Activated gamma-delta T cell treated with anti-CD3 and anti-CD28 coated beads, Interleukin-2, amount 50 U/mL, for 16 hours (primary cell): ENCODE data around the gene TLCD4.
"Not testable (repeated sequence)": the region's sequence is repeated elsewhere in the genome, so short reads cannot be mapped to it uniquely, and the experiment has no call there.

Source experiments
- DNase-seq: peaks from one replicate; pipeline ENCODE4 v3.0.0-alpha.2; 2020; ENCODE audit warnings: low read depth

Gene TLCD4

GRCh38 chr1:95117207-95118066, at the start of gene TLCD4:
Gene TLCD4 (plus strand): TSS chr1:95117355. CDS start chr1:95143902, 26,547 bp downstream.
- DNase-seq = no peak

GRCh38 chr1:95067568-95067967, 49.6 kb upstream of the TLCD4 start:
- no peak for DNase-seq

GRCh38 chr1:95068956-95069709, 48.0 kb upstream of the TLCD4 start:
- DNase-seq = no peak

GRCh38 chr1:95069710-95070093, 47.5 kb upstream of the TLCD4 start:
- no peak for DNase-seq

- no peak for DNase-seq
Observed at GRCh38 chr1:95071539-95071938, 45.6 kb upstream of the TLCD4 start.

- no peak for DNase-seq
Observed at GRCh38 chr1:95072117-95072516, 45.0 kb upstream of the TLCD4 start.

- DNase-seq = peak; percentile 88
Observed at GRCh38 chr1:95072532-95073419, 44.4 kb upstream of the TLCD4 start, which contains the start of gene ALG14. Gene ALG14 (minus strand): TSS chr1:95072951. CDS start chr1:95072898, 53 bp downstream.

GRCh38 chr1:95073446-95073845, 43.7 kb upstream of the TLCD4 start:
- no peak for DNase-seq

GRCh38 chr1:95076034-95076433, 41.1 kb upstream of the TLCD4 start:
- DNase-seq = no peak

GRCh38 chr1:95080446-95080845, 36.7 kb upstream of the TLCD4 start:
- no peak for DNase-seq

- DNase-seq = no peak
Observed at GRCh38 chr1:95080879-95081278, 36.3 kb upstream of the TLCD4 start.

GRCh38 chr1:95084317-95085176, 32.6 kb upstream of the TLCD4 start:
- DNase-seq = no peak

- no peak for DNase-seq
Observed at GRCh38 chr1:95085376-95085775, 31.8 kb upstream of the TLCD4 start.

- DNase-seq = no peak
Observed at GRCh38 chr1:95086949-95087533, 30.1 kb upstream of the TLCD4 start.

- DNase-seq = no peak
Observed at GRCh38 chr1:95088303-95088702, 28.9 kb upstream of the TLCD4 start.

- DNase-seq = no peak
Observed at GRCh38 chr1:95089650-95090287, 27.4 kb upstream of the TLCD4 start.

GRCh38 chr1:95091290-95091689, 25.9 kb upstream of the TLCD4 start:
- not testable (repeated sequence) for DNase-seq

GRCh38 chr1:95092891-95093290, 24.3 kb upstream of the TLCD4 start:
- not testable (repeated sequence) for DNase-seq

- DNase-seq = no peak
Observed at GRCh38 chr1:95093296-95093695, 23.9 kb upstream of the TLCD4 start.

- DNase-seq = no peak
Observed at GRCh38 chr1:95094923-95095322, 22.2 kb upstream of the TLCD4 start.
